ENCODE results near the gene GUK1. TPM values are rescaled to one million over a fixed set of nuclear protein-coding genes. Genes with fewer than 3 reads are reported as not detected.
A peak's percentile ranks its signal among the peaks of the same experiment; 100 is the strongest.

GUK1 gene
- polyA plus RNA-seq, 3 donors = 262 to 391 (median 316) TPM

GRCh38 chr1:228176461-228177182, 36.5 kb downstream of the GUK1 start:
- Histone ChIP-seq H4K20me1 (ENCODE audit: insufficient read depth, low read length) (no peaks in the 10 kb centered on the region), H3K27ac (ENCODE audit: low read depth in 1 of 2, low read length in 2 of 2) (no peak overlapping the region), H3K27me3 (ENCODE audit: control insufficient read depth in 2 of 2, insufficient read depth in 2 of 2, low read length in 2 of 2) (no peaks in the 10 kb centered on the region), H3K4me3 (replicated peaks in 1 of 3; ENCODE audit: low read depth in 2 of 3, low read length in 3 of 3) (no peak overlapping the region), H3K4me1 (ENCODE audit: control insufficient read depth in 1 of 2, insufficient read depth in 2 of 2, low read length in 2 of 2) (peaks cover 19 to 20% of the 10 kb centered on the region in 2 donors), H3K9ac (ENCODE audit: insufficient read depth, low read length, poor library complexity, severe bottlenecking) (no peak overlapping the region), H2AFZ (ENCODE audit: insufficient read depth, low read depth, low read length, poor library complexity, severe bottlenecking) (no peak overlapping the region), H3K9me3 (replicated peaks in 1 of 2; ENCODE audit: control insufficient read depth in 1 of 2, insufficient read depth in 1 of 2, low read length in 2 of 2) (peaks cover 0 to 7% of the 10 kb centered on the region in 2 donors), H3K79me2 (ENCODE audit: insufficient read depth, low read length) (peaks cover 3% of the 10 kb centered on the region), H3K36me3 (replicated peaks in 1 of 2; ENCODE audit: control insufficient read depth in 1 of 2, insufficient read depth in 2 of 2, low read length in 2 of 2) (peaks cover 0 to 10% of the 10 kb centered on the region in 2 donors), H3K4me2 (replicated peaks; ENCODE audit: extremely low read depth, low read length, poor library complexity, severe bottlenecking) (no peak overlapping the region)
- 95% methylated on average over 18 of the region's 19 CpGs for WGBS (ENCODE audit: insufficient coverage)
- H3K9me3 Mint-ChIP-seq = no peaks in the 10 kb centered on the region
- H3K4me1 Mint-ChIP-seq = peaks cover 22% of the 10 kb centered on the region
- peaks cover 0 to 8% of the 10 kb centered on the region in 2 donors for H3K36me3 Mint-ChIP-seq
- H3K27me3 Mint-ChIP-seq (ENCODE audit: low read depth in 3 of 3) = peaks cover 0 to 2% (median 0%) of the 10 kb centered on the region in 3 donors
- intact Hi-C loops (cut with micrococcal nuclease) = no loop called here
- peak overlapping the region in 1 of 7 donors; percentile 37 for H3K27ac Mint-ChIP-seq
- H3K4me3 Mint-ChIP-seq = no peak overlapping the region
- DNase-seq = no peak
- no peak for TF ChIP-seq CTCF (IDR thresholded peaks at IDR 0.05)

- no peak overlapping the region for H3K27ac Mint-ChIP-seq
- Histone ChIP-seq H3K4me2 (replicated peaks; ENCODE audit: extremely low read depth, low read length, poor library complexity, severe bottlenecking) (no peak overlapping the region), H3K27ac (ENCODE audit: low read depth in 1 of 2, low read length in 2 of 2) (no peak overlapping the region)
Measured at GRCh38 chr1:228177183-228177475, 37.0 kb downstream of the GUK1 start.

More at GRCh38 chr1:228177183-228177475, 37.0 kb downstream of the GUK1 start:
- Mint-ChIP-seq H3K4me1 (peaks cover 22% of the 10 kb centered on the region), H3K9me3 (no peaks in the 10 kb centered on the region), H3K4me3 (no peak overlapping the region), H3K27me3 (ENCODE audit: low read depth in 3 of 3) (no peaks in the 10 kb centered on the region), H3K36me3 (peaks cover 0 to 8% of the 10 kb centered on the region in 2 donors)
- no peak overlapping the region for H3K4me3 ChIP-seq (replicated peaks in 1 of 3; ENCODE audit: low read depth in 2 of 3, low read length in 3 of 3)
- 100% methylated on average over 2 of the region's 5 CpGs for WGBS (ENCODE audit: insufficient coverage)
- no peak for TF ChIP-seq CTCF (IDR thresholded peaks at IDR 0.05)
- no peak for DNase-seq
- intact Hi-C loops (cut with micrococcal nuclease) = no loop called here
- H3K36me3 ChIP-seq (replicated peaks in 1 of 2; ENCODE audit: control insufficient read depth in 1 of 2, insufficient read depth in 2 of 2, low read length in 2 of 2) = peaks cover 0 to 10% of the 10 kb centered on the region in 2 donors
- H3K27me3 ChIP-seq (ENCODE audit: control insufficient read depth in 2 of 2, insufficient read depth in 2 of 2, low read length in 2 of 2) = no peaks in the 10 kb centered on the region
- no peak overlapping the region for H3K9ac ChIP-seq (ENCODE audit: insufficient read depth, low read length, poor library complexity, severe bottlenecking)
- peaks cover 0 to 7% of the 10 kb centered on the region in 2 donors for H3K9me3 ChIP-seq (replicated peaks in 1 of 2; ENCODE audit: control insufficient read depth in 1 of 2, insufficient read depth in 1 of 2, low read length in 2 of 2)
- peaks cover 3% of the 10 kb centered on the region for H3K79me2 ChIP-seq (ENCODE audit: insufficient read depth, low read length)
- peaks cover 19 to 20% of the 10 kb centered on the region in 2 donors for H3K4me1 ChIP-seq (ENCODE audit: control insufficient read depth in 1 of 2, insufficient read depth in 2 of 2, low read length in 2 of 2)
- H4K20me1 ChIP-seq (ENCODE audit: insufficient read depth, low read length) = no peaks in the 10 kb centered on the region
- H2AFZ ChIP-seq (ENCODE audit: insufficient read depth, low read depth, low read length, poor library complexity, severe bottlenecking) = no peak overlapping the region
